Activated T-helper 1 cell treated with Interleukin-2 at 50 U/mL for 16 hours (primary cell): ENCODE data around the gene ATAD2B.

ENCODE experiments used
- DNase-seq: peaks from one replicate; pipeline ENCODE4 v3.0.0-alpha.2; 2020; ENCODE audit warnings: low read depth

The ATAD2B gene

DNA sequence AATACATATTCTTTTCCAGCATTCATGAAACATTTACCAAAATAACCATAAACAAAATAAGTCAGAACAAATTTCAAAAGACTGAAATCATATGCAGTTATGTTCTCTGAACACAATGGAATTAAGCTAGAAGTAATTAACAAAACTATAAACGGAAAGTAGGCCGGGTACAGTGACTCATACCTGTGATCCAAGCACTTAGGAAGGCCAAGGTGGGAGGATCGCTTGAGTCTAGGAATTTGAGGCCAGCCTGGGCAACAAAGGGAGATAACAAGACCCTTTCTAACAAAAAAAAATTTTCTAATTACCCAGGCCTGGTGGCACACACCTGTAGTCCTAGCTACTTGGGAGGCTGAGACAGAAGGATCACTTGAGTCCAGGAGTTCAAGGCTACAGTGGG, 14.9 kb downstream of the ATAD2B start:
- DNase-seq, result no peak

DNA sequence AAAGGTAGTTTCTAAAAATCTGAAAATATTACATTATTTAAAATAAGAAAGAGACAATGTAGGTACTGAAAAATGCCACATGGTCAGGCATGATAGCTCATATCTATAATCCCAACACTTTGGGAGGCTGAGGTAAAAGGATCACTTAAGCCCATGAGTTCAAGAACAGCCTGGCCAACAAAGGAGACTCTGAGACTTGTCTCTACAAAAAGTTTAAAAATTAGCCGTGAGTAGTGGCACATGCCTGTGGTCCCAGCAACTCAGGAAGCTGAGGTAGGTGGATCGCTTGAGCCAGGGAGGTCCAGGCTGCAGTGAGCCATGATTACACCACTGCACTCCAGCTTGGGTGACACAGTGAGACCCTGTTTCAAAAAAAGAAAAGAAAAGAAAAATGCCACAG, 21.8 kb downstream of the ATAD2B start:
- no peak for DNase-seq

DNA sequence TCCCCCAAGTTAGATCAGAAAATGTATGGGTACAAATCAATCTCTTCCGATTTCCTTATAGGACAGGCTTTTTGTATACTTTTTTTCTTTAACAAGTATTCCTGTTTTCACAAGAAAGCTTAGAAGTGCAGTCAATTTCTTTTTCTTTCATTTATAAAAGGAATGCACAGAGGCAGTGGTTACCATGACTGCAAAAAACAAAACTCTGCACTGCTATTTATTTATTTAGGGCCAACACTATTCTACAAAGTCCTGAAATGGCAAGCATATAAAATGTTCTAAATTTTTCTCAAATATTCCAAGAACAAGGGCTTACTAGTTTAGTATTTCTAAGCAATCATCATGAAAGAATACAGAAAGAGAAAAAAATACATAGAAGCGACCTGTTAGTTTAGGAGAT, 22.2 kb downstream of the ATAD2B start:
- DNase-seq, result no peak

DNA sequence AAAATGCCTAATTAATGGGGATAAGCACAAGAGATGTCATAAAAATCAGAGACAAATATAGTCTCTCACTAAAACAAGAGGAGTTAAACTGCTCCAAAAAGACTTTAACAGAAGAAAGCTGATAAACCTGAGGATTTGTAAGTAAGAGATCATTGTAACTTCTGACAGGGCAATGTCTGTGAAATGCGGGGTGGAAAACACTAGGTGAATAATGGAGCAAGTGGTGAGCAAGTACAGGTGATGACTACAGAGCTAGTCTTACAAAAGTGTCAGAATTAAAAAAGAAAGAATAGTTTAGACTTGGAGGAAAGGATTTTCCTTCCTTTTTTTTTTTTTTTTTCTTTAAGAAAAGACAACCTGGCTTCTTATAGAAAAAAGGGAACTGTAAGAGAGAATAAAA, 22.7 kb downstream of the ATAD2B start:
- no peak for DNase-seq

DNA sequence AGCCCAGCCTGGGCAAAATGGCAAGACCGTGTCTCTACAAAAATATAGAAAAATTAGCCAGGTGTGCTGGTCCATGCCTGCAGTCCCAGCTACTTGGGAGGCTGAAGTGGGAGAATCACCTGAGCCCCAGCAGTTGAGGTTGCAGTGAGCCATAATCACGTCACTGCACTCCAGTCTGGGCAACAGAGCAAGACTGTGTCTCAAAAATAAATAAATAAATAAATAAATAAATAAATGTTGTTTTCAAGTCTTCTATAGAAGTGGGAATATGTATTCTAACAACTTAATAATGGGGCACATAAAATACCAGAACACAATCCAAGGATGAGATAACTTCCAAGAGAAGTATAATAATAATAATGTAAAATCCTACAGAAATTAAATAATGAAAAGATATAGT, 23.9 kb downstream of the ATAD2B start:
- no peak for DNase-seq

DNA sequence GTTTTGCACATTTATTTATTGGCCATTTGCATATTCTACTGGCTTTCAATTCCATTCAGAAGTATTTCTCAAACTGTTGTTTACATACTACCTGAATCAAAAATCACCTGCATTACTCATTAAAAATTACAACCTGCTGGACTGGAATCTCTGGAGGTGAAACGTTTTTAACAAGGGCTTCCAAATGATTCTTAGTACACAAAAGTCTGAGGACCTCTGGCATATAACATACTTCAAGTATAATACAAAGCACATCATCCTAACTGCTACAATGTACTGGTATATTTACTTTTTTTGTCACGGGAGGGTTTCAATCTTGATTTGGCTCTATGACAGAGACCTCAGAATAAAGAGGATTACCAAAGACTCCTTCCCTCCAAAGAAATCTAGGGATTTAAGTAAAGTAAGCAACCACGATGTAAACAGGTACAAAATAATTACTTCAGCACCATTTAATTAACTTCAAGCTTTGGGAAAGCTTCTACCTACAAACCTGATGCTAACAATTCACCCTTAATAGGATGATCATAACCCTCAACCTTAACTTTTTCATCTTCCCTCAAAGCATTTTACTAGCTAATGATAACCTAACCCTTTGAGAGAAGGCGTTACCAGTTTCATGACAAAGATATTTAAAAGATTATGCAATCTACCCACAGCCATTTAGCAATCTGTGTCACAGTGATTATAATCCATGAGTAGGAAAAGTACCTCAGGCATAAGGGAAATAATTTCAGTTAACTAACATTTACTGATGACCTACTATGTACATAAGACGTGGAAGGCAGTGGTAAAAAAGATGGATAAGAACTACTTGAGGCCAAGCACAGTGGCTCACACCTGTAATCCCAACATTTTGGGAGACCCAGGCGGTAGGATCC, 24.7 kb downstream of the ATAD2B start:
- no peak for DNase-seq

DNA sequence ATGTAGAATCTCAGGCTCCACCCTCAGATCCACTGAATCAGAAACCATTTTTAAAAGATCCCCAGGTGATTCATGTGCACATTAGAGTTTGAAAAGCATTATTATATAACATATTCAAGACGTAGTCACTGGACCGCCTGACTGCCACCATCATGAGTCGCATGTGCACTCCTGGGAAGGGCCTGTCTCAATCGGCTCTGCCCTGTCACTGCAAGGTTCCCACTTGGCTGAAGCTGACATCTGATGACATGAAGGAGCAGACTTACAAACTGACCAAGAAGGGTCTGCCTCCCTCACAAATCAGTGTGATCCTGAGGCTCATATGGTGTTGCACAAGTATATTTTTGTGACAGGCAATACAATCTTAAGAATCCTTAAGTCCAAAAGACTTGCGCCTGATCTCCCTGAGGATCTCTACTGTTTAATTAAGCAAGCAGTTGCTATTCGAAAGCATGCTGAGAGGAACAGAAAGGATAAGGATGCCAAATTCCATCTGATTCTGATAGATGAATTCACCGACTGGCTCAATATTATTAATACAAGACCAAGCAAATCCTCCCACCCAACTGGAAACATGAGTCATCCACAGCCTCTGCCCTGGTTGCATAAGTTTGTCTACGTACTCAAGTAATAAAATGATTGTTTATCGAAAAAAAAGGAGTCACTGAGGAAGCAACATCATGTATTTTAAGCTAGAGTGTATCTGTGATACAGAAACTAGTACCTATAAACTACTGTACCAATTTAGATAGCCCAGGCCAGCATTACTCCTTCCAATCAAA, 26.2 kb downstream of the ATAD2B start:
- no peak for DNase-seq

DNA sequence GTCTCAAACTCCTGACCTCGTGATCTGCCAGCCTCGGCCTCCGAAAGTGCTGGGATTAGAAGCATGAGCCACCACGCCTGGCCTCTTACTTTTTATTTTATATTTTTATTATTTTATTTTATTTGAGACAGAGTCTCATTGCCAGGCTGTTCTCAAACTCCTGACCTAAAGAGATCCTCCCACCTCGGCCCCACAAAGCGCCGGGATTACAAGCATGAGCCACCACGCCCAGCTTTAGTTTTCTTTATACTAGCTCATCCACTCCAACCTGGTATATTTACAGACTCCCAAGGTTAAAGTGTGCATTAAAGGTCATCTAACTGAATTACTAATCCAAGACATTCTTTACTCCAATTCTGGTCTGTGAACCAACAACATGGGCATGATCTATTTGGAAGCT, 26.8 kb downstream of the ATAD2B start:
- DNase-seq, result no peak

DNA sequence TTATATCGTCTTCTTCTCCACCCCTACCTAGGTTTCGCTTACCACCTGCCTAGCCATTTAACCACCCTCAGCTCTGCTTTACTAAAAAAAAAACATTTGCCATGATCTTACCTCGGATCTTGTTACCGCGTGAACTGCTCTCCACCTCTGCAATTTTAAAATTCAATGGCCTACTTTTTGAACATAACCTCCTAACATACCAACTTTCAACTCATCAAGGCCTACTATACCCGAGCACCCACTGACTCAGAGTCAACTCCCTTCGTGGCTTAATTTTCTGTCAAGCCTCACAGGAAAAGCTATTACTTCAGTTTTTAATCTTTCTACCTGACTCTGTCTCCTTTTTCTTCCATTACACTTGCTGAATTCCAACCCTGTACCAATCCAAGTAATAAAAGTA, 55.7 kb downstream of the ATAD2B start:
- no peak for DNase-seq

DNA sequence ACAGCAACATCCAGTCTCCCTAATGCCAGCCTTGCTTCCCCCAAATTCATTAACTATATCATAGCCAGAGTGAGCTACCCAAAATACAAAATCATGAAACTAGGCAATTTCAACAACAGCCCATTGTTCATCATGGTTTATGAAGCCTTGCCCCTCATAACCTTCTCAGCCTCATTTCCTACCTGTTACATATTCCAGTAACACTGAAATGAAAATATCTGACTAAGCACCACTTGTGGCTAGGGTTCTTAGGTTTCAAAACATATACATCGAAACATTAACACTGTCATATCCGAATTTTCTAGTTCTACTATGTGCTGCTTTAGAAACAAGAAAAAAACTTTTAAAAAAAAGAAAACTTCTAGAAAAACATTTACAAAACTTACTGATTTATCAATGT, 59.5 kb downstream of the ATAD2B start:
- no peak for DNase-seq

DNA sequence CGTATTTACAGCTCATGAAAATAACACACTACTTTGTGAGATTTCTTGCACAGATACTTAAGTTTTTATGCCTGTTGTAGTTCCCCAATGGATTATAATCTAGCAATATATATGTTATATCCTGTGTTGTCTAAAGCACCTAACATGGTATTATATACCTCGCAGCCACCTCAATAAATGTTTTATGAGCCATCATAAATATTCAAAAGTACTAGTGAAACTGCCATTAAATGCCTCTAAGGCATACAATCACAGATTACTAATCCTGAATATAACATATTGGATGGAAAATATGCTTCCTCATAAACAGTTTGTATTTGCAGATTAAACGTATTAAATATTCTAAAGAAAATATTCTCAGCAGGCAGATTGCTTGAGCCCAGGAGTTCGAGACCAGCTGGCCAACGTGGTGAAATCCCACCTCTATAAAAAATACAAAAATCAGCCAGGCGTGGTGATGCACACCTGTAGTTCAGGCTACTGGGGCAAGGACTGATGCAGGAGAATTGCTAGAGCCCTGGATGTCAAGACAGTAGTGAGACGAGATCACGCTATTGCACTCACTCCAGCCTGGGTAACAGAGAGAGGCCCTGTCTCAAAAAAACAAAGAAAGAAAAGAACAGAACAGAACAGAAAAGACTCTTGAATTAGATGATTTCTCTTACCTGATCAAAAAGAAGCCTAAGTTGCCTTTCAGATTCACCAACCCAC, 64.1 kb downstream of the ATAD2B start:
- DNase-seq, result no peak

DNA sequence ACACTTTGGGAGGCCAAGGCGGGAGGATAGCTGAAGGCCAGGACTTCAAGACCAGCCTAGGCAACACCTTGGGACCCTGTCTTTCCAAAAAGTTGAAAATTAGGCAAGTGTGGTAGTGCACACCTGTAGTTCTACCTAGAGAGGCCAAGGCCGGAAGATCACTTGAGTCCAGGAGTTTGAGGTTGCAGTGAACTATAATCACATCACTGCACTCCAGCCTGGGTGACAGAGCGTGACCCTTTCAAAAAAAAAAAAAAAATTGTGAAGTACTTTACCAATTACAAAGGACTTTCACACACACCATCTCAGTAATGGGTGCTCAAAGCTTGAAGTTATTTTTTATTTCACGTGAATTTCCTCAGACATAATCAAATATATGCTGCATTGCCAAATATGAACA, 65.0 kb downstream of the ATAD2B start:
- no peak for DNase-seq

DNA sequence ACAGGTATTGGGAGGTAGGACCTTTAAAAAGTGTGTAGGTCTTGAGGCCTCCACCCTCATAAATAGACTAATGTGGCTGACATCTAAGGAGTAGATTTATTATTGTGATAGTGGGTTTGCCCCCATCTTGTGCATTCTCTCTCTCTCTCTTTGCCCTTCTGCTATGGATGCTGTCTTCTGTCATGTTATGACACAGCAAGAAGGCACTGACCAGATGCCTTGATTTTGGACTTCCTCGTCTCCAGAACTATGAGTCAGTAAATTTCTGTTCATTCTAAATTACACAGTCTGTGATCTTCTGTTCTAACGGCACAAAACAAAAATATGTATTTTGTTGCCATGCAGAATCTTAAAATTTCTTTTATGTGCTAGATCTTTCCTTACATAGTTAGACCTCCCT, 66.9 kb downstream of the ATAD2B start:
- no peak for DNase-seq

DNA sequence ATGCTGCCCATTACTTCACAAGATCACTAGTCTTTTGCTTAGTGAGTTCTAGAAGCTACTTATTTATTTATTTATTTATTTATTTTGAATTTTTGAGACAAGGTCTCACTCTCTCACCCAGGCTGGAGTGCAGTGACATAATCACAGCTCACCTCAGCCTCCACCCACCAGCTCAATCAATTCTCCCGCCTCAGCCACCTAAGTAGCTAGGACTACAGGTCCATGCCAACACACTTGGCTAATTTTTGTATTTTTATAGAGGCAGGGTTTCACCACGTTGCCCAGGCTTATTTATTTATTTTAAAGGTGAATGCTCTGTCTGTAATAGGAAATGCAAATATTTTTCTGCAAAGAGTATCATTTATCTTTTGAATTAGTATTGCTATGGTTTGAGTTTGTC, 67.7 kb downstream of the ATAD2B start:
- DNase-seq, result no peak

DNA sequence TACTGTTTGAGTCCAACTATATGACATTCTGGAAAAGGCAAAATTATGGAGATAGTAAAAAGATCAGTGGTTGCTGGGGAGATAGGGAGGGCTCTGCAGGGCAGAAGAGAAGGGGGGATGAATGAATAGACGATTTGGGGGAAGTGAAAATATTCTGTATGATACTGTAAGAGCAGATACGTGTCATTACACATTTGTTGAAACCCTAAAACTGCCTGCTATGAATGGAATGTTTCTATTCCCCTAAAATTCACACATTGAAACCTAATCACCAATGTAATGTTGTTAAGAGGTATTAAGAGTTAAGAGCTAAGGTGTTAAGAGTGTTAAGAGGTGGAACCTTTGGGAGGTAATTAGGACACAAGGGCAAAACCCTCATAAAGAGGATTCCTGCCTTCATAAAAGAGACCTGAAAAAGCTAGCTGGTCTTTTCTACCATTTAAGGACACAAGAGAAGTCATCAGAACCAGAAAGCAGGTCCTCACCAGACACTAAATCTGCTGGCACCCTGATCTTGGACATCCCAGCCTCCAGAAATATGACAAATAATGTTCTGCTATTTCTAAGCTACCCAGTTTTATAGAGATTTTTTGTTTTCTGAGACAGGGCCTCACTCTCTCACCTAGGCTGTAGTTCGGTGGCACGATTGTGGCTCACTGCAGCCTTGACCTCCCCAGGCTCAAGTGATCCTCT, 76.2 kb downstream of the ATAD2B start:
- DNase-seq, result no peak

DNA sequence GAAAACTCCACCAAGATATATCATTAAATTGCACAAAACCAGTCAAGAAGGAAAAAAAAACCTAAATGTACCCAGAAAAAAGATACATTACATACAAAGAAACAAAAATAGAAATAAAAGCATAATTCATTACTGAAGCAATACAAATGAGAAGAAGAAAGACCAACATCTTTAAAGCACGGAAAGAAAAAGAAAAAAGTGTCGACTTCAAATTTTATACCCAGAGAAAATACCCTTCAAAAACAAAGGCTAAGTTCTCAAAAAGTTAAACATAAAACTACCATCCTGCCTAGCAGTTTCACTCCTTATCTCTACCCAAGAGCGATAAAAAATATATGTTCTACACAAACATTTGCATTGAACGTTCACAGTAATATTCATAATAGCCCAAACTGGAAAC, 82.0 kb downstream of the ATAD2B start:
- no peak for DNase-seq

DNA sequence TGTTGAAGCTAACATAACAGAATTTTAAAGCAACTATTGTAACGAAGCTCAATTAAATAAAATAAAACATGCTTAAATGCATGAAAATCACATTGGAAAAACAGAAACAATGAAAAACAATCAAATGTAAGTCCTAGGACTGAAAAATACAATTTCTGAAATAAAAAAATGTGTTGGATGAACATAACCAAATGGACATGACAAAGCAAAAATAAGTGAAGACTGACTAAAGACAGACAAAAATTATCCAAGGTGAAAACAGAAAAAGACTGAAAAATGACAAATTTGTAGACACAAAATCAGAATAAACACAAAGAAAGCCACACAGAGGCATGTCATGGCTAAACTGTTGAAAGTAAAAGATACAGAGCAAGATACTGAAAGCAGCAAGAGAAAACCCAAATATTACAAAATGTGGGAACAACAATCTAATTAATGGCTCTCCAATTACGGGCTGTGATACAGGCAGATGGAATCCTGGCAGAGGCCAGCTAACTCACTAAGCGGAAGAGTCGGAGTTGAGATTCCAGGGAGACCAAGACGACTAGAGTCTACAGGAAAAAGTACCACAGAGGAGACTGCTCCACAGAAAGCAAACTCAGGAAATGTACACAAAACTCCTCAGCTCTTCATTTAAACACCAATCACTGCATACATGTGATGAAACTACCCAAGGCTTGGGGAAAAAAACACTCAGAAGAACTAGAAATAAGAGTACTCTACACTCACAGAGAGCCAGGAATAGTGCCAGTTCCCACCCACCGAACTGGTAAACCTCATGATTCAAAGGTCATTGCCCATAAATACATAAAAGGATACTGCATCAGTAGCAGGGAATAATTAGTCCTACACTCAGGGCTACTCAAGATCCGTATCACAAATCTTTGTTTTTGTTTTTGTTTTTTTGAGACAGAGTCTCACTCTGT, 83.6 kb downstream of the ATAD2B start:
- DNase-seq, result no peak

DNA sequence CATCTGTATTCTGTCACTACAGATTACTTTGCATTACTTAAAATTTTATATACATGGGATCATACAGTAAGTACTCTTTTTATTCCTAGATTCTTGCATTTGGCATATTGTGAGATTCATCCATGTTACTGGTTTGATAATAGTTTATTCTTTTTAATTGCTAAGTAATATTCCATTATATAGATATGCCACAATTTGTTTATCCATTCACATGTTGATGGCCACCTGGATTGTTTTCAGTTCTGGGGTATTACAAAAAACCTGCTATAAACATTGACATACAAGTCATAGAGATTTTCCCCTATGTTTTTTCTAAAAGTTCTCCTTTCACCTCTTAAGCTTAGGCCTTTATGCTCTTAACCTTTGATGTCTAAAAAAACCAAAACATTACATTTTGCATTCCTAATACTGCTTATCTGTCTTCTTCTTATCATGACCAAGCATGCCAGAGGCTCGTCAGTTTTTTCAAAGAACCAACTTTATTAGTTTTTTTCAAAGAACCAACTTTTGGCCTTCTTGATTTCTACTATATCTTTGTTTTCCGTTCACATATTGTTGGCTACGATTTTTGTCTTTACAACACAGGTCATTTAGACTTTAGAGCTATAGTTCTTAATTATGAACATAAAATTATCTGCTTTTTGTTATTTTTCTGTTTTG, 86.9 kb downstream of the ATAD2B start:
- DNase-seq, result no peak

DNA sequence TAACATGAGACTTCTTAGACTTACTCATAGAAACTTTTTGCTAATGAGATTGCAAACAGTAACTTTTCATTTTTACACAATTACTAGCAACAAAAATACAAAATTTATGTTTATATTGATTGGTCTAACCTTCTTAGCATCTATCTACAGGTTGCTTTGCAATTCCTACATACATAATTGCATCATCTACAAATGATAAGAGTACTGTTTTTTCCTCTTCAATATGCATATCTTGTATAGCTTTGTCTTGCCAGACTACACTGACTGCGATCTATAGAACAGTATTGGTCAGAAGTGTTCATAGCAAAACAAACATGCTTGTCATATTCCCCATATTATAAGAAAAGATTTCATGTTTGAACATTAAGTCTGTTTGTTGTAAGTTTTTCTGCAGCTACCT, 87.9 kb downstream of the ATAD2B start:
- no peak for DNase-seq

DNA sequence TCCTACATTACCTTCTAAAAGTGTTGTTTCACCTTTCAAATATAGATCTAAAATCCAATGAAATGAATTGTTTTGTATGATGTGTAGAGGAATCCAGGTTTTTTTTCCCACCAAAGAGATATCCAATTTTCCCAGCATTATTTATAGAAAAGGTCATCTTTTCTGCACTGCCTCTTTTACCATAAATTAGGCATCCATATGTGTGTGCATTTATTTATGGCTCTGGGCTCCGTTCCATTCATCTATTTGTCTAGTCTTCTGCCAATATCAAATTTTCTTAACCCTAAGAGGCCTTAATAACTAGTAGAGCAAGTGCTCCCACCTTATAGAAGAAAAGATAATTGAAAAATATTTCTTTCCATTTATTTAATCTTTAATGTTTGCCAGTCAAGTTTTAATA, 88.3 kb downstream of the ATAD2B start:
- no peak for DNase-seq

DNA sequence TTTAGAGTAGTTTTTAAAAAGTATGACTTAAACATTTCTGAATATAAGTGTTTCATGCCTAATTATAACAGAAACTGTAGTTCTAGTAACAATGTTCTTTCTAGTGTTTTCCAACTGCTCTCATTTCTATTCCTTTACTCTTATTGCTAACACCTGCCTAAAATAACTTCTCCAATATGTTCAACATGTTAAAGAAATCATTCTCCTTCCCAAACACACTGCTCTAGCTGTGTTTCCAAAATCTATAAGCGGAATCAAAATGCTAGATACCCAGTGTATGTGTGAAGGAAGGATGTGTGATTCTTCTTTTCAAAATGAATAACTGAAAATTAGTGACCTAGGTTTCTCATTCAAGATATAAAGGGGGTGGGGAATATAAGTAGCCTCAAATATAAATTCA, 89.1 kb downstream of the ATAD2B start:
- no peak for DNase-seq
